OCI-LY1 (cell line): Measurements from ENCODE around the gene AQP12A.
"Not testable (repeated sequence)": the region's sequence is repeated elsewhere in the genome, so short reads cannot be mapped to it uniquely, and the experiment has no call there.

Source experiments
- EZH2 ChIP-seq: fragments of 200-600 bp; sonication (generic), shearing (Covaris generic); IDR thresholded peaks from 2 replicates; pipeline ENCODE4 v1.8.0; 2017; ENCODE audit warnings: borderline replicate concordance, mixed run types, mild to moderate bottlenecking, antibody characterized with exemption, low read length, moderate library complexity, mixed read lengths
- TF ChIP-seq, protein P1 (sequence below): fragments of 200-600 bp; sonication (generic), shearing (Covaris generic); IDR thresholded peaks from 2 replicates; pipeline ENCODE4 v1.5.1; 2017; ENCODE audit warnings: mild to moderate bottlenecking, antibody characterized with exemption, low read length, moderate library complexity, mixed read lengths

DNA sequence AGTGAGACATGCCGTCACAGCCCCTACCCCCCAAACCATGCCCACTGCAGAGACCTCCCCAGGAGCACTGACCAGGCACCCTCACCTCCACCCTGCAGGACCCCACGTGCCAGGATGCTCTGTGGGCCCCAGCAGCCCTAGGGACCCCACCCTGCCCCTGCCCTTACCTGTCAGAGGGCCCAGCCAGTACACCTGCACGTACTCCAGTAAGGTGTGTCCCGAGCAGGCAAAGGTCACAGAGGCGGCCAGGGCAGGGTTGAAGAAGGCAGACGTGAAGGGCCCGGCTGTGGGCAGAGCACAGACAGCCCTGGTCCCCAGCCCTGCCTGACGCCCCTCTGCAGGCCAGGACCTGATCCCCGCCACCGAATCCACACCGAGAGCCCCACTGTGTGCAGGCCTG is 11.5 kb upstream of the AQP12A start:
- TF ChIP-seq, protein P1, sequence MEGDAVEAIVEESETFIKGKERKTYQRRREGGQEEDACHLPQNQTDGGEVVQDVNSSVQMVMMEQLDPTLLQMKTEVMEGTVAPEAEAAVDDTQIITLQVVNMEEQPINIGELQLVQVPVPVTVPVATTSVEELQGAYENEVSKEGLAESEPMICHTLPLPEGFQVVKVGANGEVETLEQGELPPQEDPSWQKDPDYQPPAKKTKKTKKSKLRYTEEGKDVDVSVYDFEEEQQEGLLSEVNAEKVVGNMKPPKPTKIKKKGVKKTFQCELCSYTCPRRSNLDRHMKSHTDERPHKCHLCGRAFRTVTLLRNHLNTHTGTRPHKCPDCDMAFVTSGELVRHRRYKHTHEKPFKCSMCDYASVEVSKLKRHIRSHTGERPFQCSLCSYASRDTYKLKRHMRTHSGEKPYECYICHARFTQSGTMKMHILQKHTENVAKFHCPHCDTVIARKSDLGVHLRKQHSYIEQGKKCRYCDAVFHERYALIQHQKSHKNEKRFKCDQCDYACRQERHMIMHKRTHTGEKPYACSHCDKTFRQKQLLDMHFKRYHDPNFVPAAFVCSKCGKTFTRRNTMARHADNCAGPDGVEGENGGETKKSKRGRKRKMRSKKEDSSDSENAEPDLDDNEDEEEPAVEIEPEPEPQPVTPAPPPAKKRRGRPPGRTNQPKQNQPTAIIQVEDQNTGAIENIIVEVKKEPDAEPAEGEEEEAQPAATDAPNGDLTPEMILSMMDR: not testable (repeated sequence)
- not testable (repeated sequence) for TF ChIP-seq EZH2
